ENCODE data around the gene RAPGEF5.

GRCh38 chr7:22190736-22191135, 166.2 kb downstream of the RAPGEF5 start:
- TF ChIP-seq ZNF274 (IDR thresholded peaks at IDR 0.05; ENCODE audit: low read depth, low read length): no peak
- no peak for TF ChIP-seq YY1 (IDR thresholded peaks at IDR 0.05; ENCODE audit: insufficient read depth, insufficient read length)

Measured in NT2/D1 (cell line).